ENCODE data around the gene FAM120A.

Gene FAM120A

DNA sequence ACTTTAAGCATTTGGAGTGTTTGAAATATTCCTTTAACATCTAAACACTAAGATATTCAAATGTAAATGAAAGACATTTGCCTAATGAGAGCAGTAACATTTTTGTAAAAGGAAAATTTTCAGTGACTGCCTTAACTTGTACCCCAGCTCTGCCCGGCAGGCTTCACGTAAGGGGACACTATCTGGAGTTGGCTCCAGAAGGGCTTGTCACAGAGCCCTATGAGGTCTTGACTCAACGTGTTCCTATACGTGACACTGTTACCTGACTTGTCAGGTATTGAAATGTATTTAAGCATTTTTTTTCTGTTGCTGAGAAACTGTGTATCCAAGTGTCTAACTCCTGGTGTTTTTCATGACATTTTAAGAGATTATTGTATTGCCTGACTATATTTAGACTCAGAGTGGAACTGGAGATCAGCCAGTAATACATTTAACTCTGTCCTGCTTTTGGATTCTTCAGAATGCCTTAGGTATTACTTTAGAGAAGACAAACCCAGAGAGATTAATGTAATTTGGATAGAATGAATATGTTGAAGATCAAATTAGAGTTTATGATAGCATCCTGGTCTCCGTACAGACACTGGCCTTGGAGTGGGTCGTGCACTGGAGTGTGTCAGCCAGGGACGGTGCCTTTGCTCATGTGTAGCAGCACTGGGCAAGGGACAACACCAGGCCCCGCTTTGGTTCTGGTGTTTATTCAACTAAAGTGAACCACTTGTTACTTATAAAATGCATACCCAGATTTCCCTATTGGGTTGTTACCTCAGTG, 90.3 kb downstream of the FAM120A start:
- Histone ChIP-seq H3K36me3 (ENCODE audit: insufficient read depth, low read length) (peaks cover 28% of the 10 kb centered on the region), H3K27ac (ENCODE audit: low read depth, low read length) (peak overlapping the region; percentile 6), H3K27me3 (ENCODE audit: control insufficient read depth in 1 of 2, insufficient read depth in 2 of 2, low read length in 2 of 2) (no peaks in the 10 kb centered on the region), H3K9ac (ENCODE audit: low read length) (no peak overlapping the region), H3K4me3 (ENCODE audit: low read depth in 1 of 2, low read length in 2 of 2) (no peak overlapping the region), H3K4me1 (ENCODE audit: insufficient read depth, low read length) (peaks cover 11% of the 10 kb centered on the region), H3K9me3 (ENCODE audit: low read length) (no peaks in the 10 kb centered on the region)

DNA sequence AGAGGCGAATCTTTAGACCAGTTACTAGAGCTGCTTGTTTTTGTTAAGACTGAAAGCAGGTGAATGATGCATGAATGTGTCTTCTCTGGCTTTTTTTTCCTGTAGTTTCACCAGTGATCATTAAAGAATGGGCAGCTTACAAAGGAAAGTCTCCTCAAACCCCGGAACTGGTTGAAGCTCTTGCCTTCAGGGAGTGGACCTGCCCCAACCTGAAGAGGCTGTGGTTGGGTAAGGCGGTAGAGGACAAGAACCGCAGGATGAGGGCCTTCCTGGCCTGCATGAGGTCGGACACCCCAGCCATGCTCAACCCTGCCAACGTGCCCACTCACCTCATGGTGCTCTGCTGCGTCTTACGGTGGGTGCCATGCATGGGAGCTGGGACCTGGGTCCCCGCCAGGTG, 91.6 kb downstream of the FAM120A start:
- no peak overlapping the region for H3K4me3 ChIP-seq (ENCODE audit: low read depth in 1 of 2, low read length in 2 of 2)
- no peaks in the 10 kb centered on the region for H3K9me3 ChIP-seq (ENCODE audit: low read length)
- H3K27ac ChIP-seq (ENCODE audit: low read depth, low read length): no peak overlapping the region
- H3K36me3 ChIP-seq (ENCODE audit: insufficient read depth, low read length): peaks cover 30% of the 10 kb centered on the region
- H3K9ac ChIP-seq (ENCODE audit: low read length): no peak overlapping the region
- H3K4me1 ChIP-seq (ENCODE audit: insufficient read depth, low read length): peaks cover 11% of the 10 kb centered on the region
- H3K27me3 ChIP-seq (ENCODE audit: control insufficient read depth in 1 of 2, insufficient read depth in 2 of 2, low read length in 2 of 2): no peaks in the 10 kb centered on the region

DNA sequence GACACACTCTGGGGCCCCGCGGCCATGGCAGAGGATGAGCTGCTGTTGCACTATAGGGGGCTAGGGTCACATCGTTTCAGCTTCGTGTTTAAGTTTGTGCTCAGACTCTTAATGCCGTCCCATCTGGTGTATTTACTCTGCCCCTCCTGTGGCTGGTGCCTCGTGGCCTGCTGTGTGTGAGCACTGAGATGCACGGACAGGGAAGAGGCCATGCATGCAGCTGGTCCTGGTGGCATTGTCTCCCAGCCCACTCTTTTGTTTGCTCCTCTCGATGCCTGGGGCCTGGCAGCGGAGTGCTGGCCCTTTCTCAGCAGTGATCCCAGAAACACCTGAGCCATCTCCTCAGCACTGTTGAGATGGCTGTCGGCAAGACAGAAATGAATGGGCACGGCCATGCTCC, 94.9 kb downstream of the FAM120A start:
- Histone ChIP-seq H3K36me3 (ENCODE audit: insufficient read depth, low read length) (peaks cover 32% of the 10 kb centered on the region), H3K9me3 (ENCODE audit: low read length) (no peaks in the 10 kb centered on the region), H3K9ac (ENCODE audit: low read length) (no peak overlapping the region), H3K27ac (ENCODE audit: low read depth, low read length) (no peak overlapping the region), H3K27me3 (ENCODE audit: control insufficient read depth in 1 of 2, insufficient read depth in 2 of 2, low read length in 2 of 2) (no peaks in the 10 kb centered on the region), H3K4me3 (ENCODE audit: low read depth in 1 of 2, low read length in 2 of 2) (no peak overlapping the region), H3K4me1 (ENCODE audit: insufficient read depth, low read length) (peaks cover 11% of the 10 kb centered on the region)

DNA sequence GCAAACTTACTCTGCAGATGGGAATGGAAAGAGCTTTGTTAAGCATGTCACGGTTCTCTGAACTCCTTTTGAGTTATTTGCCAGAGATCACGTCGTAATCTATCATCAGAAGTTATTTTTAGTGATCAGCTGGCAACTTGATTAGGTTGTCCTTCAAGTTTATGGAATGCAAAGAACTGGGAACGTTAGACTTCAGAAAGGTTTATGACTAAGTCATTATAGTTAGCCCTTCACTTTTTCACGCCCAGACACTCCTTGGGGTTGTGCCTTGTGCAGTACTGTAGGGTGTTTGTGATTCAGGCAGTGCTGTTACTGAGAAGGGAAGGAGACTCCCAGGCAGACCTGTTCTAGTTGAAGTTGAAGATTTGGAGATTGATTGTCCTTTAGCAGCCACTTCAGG, 98.1 kb downstream of the FAM120A start:
- no peaks in the 10 kb centered on the region for H3K27me3 ChIP-seq (ENCODE audit: control insufficient read depth in 1 of 2, insufficient read depth in 2 of 2, low read length in 2 of 2)
- no peak overlapping the region for H3K4me3 ChIP-seq (ENCODE audit: low read depth in 1 of 2, low read length in 2 of 2)
- H3K9ac ChIP-seq (ENCODE audit: low read length): no peak overlapping the region
- H3K9me3 ChIP-seq (ENCODE audit: low read length): no peaks in the 10 kb centered on the region
- peaks cover under 1% of the 10 kb centered on the region for H3K4me1 ChIP-seq (ENCODE audit: insufficient read depth, low read length)
- H3K36me3 ChIP-seq (ENCODE audit: insufficient read depth, low read length): peaks cover 40% of the 10 kb centered on the region
- no peak overlapping the region for H3K27ac ChIP-seq (ENCODE audit: low read depth, low read length)

DNA sequence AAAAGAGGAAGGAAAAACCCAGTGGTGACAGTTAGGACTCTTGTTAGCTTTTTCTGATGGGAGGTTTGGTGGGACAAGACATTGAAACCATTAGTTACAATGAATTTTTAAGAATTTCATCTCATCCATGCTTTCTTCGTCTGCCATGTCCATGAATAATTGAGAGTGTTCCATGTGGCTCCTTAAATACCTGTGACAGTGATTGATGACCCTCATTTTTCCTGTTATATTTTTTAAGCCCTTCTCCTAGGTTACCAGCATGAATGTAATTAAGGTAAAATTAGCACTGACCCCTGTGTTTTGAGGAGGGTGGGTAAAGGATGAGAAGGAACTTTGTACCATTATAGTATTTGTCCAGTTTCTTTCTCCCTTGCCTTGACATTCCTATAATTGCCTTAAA, 101.4 kb downstream of the FAM120A start:
- no peak overlapping the region for H3K4me3 ChIP-seq (ENCODE audit: low read depth in 1 of 2, low read length in 2 of 2)
- no peaks in the 10 kb centered on the region for H3K27me3 ChIP-seq (ENCODE audit: control insufficient read depth in 1 of 2, insufficient read depth in 2 of 2, low read length in 2 of 2)
- peaks cover 44% of the 10 kb centered on the region for H3K36me3 ChIP-seq (ENCODE audit: insufficient read depth, low read length)
- H3K27ac ChIP-seq (ENCODE audit: low read depth, low read length): no peak overlapping the region
- no peaks in the 10 kb centered on the region for H3K9me3 ChIP-seq (ENCODE audit: low read length)
- peaks cover 6% of the 10 kb centered on the region for H3K4me1 ChIP-seq (ENCODE audit: insufficient read depth, low read length)
- H3K9ac ChIP-seq (ENCODE audit: low read length): no peak overlapping the region

DNA sequence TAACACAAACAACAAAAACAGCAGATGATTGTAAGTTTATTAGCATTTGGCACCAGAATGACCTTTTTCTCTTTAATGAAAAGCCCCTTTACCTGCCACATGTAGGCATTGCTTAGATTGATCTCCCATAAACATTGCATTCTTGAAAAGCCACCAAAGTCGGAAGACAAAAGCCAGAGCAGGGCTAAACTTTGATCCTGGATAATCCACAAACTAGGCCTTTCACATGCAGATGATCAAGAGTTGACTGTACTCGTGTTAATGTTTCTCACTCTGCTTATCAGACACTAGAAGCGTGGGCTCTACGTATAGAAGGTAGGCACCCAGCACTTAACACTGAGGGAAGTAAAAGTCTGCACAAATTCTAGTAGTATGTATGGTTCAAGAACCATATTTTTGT, 103.9 kb downstream of the FAM120A start:
- Histone ChIP-seq H3K27ac (ENCODE audit: low read depth, low read length) (no peak overlapping the region), H3K36me3 (ENCODE audit: insufficient read depth, low read length) (peaks cover 61% of the 10 kb centered on the region), H3K4me3 (ENCODE audit: low read depth in 1 of 2, low read length in 2 of 2) (no peak overlapping the region), H3K9me3 (ENCODE audit: low read length) (no peaks in the 10 kb centered on the region), H3K9ac (ENCODE audit: low read length) (no peak overlapping the region), H3K27me3 (ENCODE audit: control insufficient read depth in 1 of 2, insufficient read depth in 2 of 2, low read length in 2 of 2) (no peaks in the 10 kb centered on the region), H3K4me1 (ENCODE audit: insufficient read depth, low read length) (peaks cover 6% of the 10 kb centered on the region)

DNA sequence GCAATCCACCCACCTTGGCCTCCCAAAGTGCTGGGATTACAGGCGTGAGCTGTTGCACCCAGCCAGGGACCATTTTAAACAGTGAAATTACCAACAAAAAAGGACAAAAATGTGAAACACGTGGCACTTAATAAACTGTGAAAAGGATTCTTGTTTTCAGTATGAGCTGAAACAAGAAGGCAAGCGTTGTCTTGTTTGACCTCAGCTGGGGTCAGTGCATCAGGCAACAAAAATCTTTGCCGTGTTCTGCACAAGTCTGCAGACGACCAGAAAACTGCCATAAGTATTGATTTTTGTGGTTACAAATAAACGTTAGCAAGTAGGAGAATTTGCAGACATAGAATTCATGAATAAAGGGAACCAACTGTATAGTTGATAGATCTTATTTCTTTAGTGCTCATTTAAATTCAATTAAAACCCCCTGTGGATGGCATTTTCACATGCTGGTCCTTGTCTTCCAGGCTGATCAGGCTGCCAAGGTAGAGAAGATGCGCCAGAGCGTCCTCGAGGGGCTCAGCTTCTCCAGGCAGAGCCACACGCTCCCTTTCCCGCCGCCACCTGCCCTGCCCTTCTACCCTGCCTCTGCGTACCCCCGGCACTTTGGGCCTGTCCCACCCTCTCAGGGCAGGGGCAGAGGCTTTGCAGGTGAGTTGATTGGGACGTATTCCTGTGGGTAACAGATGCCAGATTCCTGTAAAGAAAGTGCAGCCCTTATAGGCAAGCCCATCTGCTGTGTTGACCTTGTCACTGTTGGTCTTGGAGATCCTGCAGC, 106.1 kb downstream of the FAM120A start:
- no peaks in the 10 kb centered on the region for H3K9me3 ChIP-seq (ENCODE audit: low read length)
- H3K9ac ChIP-seq (ENCODE audit: low read length): no peak overlapping the region
- no peak overlapping the region for H3K4me3 ChIP-seq (ENCODE audit: low read depth in 1 of 2, low read length in 2 of 2)
- no peaks in the 10 kb centered on the region for H3K27me3 ChIP-seq (ENCODE audit: control insufficient read depth in 1 of 2, insufficient read depth in 2 of 2, low read length in 2 of 2)
- H3K4me1 ChIP-seq (ENCODE audit: insufficient read depth, low read length): peaks cover 6% of the 10 kb centered on the region
- H3K36me3 ChIP-seq (ENCODE audit: insufficient read depth, low read length): peaks cover 58% of the 10 kb centered on the region
- H3K27ac ChIP-seq (ENCODE audit: low read depth, low read length): no peak overlapping the region

DNA sequence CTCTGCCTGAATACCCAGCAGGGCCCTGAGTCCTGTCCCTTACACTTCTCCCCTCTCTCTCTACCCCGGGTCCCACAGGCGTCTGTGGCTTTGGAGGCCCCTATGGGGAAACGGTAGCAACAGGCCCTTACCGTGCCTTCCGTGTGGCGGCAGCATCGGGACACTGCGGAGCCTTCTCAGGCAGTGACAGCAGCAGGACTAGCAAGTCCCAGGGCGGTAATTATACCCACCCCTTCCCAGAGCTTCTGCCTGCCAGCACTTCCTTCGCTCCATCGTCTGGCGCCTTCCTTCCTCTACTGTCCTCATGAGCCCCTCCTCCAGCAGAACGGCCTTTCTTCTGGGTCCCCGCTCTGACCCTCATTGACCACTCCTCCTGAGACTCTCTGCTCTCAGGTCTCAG, 107.0 kb downstream of the FAM120A start:
- H3K9ac ChIP-seq (ENCODE audit: low read length): no peak overlapping the region
- H3K27me3 ChIP-seq (ENCODE audit: control insufficient read depth in 1 of 2, insufficient read depth in 2 of 2, low read length in 2 of 2): no peaks in the 10 kb centered on the region
- H3K9me3 ChIP-seq (ENCODE audit: low read length): no peaks in the 10 kb centered on the region
- no peak overlapping the region for H3K4me3 ChIP-seq (ENCODE audit: low read depth in 1 of 2, low read length in 2 of 2)
- no peak overlapping the region for H3K27ac ChIP-seq (ENCODE audit: low read depth, low read length)
- H3K36me3 ChIP-seq (ENCODE audit: insufficient read depth, low read length): peaks cover 58% of the 10 kb centered on the region
- peaks cover 6% of the 10 kb centered on the region for H3K4me1 ChIP-seq (ENCODE audit: insufficient read depth, low read length)

DNA sequence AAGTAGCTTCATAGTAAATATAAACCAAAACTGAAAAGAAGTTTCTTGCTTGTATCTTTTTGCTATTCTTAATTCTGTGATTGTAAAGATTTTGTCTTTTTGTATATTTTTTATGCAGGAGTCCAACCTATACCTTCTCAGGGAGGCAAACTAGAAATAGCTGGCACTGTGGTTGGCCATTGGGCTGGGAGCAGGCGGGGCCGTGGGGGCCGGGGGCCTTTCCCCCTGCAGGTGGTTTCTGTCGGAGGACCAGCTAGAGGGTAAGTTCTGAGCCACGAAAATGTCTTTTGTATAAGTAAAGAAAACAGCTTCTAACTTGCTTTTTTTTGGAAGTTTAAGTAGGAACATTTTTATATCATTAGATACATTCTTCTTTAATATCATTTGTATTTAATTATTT, 109.5 kb downstream of the FAM120A start:
- Histone ChIP-seq H3K4me1 (ENCODE audit: insufficient read depth, low read length) (no peaks in the 10 kb centered on the region), H3K4me3 (ENCODE audit: low read depth in 1 of 2, low read length in 2 of 2) (no peak overlapping the region), H3K36me3 (ENCODE audit: insufficient read depth, low read length) (peaks cover 63% of the 10 kb centered on the region), H3K27ac (ENCODE audit: low read depth, low read length) (no peak overlapping the region), H3K27me3 (ENCODE audit: control insufficient read depth in 1 of 2, insufficient read depth in 2 of 2, low read length in 2 of 2) (no peaks in the 10 kb centered on the region), H3K9ac (ENCODE audit: low read length) (no peak overlapping the region), H3K9me3 (ENCODE audit: low read length) (no peaks in the 10 kb centered on the region)

DNA sequence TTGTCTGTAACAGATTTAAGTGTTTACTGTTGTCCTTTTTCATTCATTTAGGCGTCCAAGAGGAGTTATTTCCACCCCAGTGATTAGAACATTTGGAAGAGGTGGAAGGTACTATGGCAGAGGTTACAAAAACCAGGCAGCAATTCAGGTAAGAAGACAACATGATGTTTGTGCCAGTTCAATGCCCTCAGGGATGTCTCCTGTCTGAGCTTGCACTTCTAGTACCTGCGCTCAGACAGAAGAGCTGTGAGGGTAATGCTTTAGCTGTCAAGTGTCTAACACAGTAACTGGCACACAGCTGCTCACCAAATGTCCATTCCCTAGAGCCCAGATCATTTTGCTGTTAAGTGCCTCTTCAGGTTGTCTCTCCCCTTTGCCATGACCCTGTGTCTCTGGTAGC, 110.7 kb downstream of the FAM120A start:
- Histone ChIP-seq H3K27me3 (ENCODE audit: control insufficient read depth in 1 of 2, insufficient read depth in 2 of 2, low read length in 2 of 2) (no peaks in the 10 kb centered on the region), H3K27ac (ENCODE audit: low read depth, low read length) (no peak overlapping the region), H3K9ac (ENCODE audit: low read length) (no peak overlapping the region), H3K9me3 (ENCODE audit: low read length) (no peaks in the 10 kb centered on the region), H3K36me3 (ENCODE audit: insufficient read depth, low read length) (peaks cover 54% of the 10 kb centered on the region), H3K4me3 (ENCODE audit: low read depth in 1 of 2, low read length in 2 of 2) (no peak overlapping the region), H3K4me1 (ENCODE audit: insufficient read depth, low read length) (peaks cover 3% of the 10 kb centered on the region)

DNA sequence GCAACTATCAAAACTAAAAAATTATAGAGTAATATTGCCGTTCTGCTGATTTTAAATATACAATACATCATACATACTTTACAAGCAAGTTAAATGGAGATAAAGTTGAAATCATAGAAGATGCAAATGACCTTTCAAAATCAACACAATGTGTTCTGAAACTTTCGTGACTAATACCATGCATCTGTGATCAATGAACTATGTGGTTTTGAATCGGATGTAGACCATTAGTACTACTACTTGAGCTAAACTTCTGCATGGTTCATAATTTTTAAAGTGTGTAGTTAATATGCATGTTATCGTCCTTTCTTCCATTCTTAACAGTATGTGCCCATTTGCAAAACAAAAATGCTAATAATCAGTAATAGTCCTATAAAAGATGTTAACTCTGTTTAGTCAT, 113.6 kb downstream of the FAM120A start:
- H3K36me3 ChIP-seq (ENCODE audit: insufficient read depth, low read length): peaks cover 28% of the 10 kb centered on the region
- no peak overlapping the region for H3K27ac ChIP-seq (ENCODE audit: low read depth, low read length)
- no peak overlapping the region for H3K9ac ChIP-seq (ENCODE audit: low read length)
- no peaks in the 10 kb centered on the region for H3K27me3 ChIP-seq (ENCODE audit: control insufficient read depth in 1 of 2, insufficient read depth in 2 of 2, low read length in 2 of 2)
- H3K4me3 ChIP-seq (ENCODE audit: low read depth in 1 of 2, low read length in 2 of 2): no peak overlapping the region
- peaks cover 10% of the 10 kb centered on the region for H3K4me1 ChIP-seq (ENCODE audit: insufficient read depth, low read length)
- no peaks in the 10 kb centered on the region for H3K9me3 ChIP-seq (ENCODE audit: low read length)

Data from muscle layer of colon (tissue), 2 donors.